PFSK-1 (cell line): ENCODE measurements around the gene ADAM10.

Source experiments
- FOXP2 ChIP-seq: optimal IDR thresholded peaks from 2 replicates; pipeline ENCODE3; 2011; ENCODE audit warnings: borderline replicate concordance, control low read depth, inconsistent platforms; ENCODE audit not compliant: insufficient read depth; ENCODE audit errors: extremely low read length, extremely low read depth
- POLR2AphosphoS5 ChIP-seq: IDR thresholded peaks from 2 replicates; pipeline ENCODE4 v1.6.1; 2012; ENCODE audit warnings: low read depth, mild to moderate bottlenecking, control low read depth, low read length, moderate library complexity
- REST ChIP-seq, 2 experiments: IDR thresholded peaks; 2 replicates each; pipeline versions ENCODE4 v1.6.1 to v1.8.0; 2011 to 2012; ENCODE audit warnings: low read depth in 2 of 2, low read length in 2 of 2, control low read depth in 1 of 2, inconsistent platforms in 1 of 2, mild to moderate bottlenecking in 1 of 2, moderate library complexity in 1 of 2; ENCODE audit not compliant: insufficient read depth in 1 of 2
- SIN3A ChIP-seq: IDR thresholded peaks from 2 replicates; pipeline ENCODE4 v1.6.1; 2012; ENCODE audit warnings: mild to moderate bottlenecking, low read length, moderate library complexity, borderline replicate concordance; ENCODE audit not compliant: insufficient read depth

GRCh38 chr15:58777107-58777506 lies 27.6 kb upstream of the ADAM10 start:
- TF ChIP-seq POLR2AphosphoS5 (no peak), REST (IDR thresholded peaks at IDR 0.05; ENCODE audit: insufficient read depth in 1 of 2, low read depth in 2 of 2, low read length in 2 of 2) (no peak), SIN3A (no peak), FOXP2 (no peak)
